ENCODE results near the gene SIRT3.

SIRT3 gene

GRCh38 chr11:255816-256215 is 19.7 kb upstream of the SIRT3 start:
- TF ChIP-seq CTCF (IDR thresholded peaks at IDR 0.05; ENCODE audit: low read depth, low read length): no peak

GRCh38 chr11:255176-255575 is 19.0 kb upstream of the SIRT3 start:
- TF ChIP-seq CTCF (IDR thresholded peaks at IDR 0.05; ENCODE audit: low read depth, low read length): no peak
- H3K4me3 ChIP-seq (ENCODE audit: low read depth, low read length): no peak overlapping the region

More at GRCh38 chr11:255816-256215, 19.7 kb upstream of the SIRT3 start:
- H3K4me3 ChIP-seq (ENCODE audit: low read depth, low read length): no peak overlapping the region

GRCh38 chr11:253886-254270 is 17.7 kb upstream of the SIRT3 start:
- no peak for TF ChIP-seq CTCF (IDR thresholded peaks at IDR 0.05; ENCODE audit: low read depth, low read length)
- no peak overlapping the region for H3K4me3 ChIP-seq (ENCODE audit: low read depth, low read length)

- TF ChIP-seq CTCF (IDR thresholded peaks at IDR 0.05; ENCODE audit: low read depth, low read length): no peak
- no peak overlapping the region for H3K4me3 ChIP-seq (ENCODE audit: low read depth, low read length)
Measured at GRCh38 chr11:253160-253885, 17.2 kb upstream of the SIRT3 start.

- no peak for TF ChIP-seq CTCF (IDR thresholded peaks at IDR 0.05; ENCODE audit: low read depth, low read length)
- H3K4me3 ChIP-seq (ENCODE audit: low read depth, low read length): no peak overlapping the region
Measured at GRCh38 chr11:252666-253065, 16.5 kb upstream of the SIRT3 start.

- H3K4me3 ChIP-seq (ENCODE audit: low read depth, low read length): no peak overlapping the region
- no peak for TF ChIP-seq CTCF (IDR thresholded peaks at IDR 0.05; ENCODE audit: low read depth, low read length)
Measured at GRCh38 chr11:251550-251949, 15.4 kb upstream of the SIRT3 start.

- H3K4me3 ChIP-seq (ENCODE audit: low read depth, low read length): no peak overlapping the region
- peak; percentile 64 for TF ChIP-seq CTCF (IDR thresholded peaks at IDR 0.05; ENCODE audit: low read depth, low read length)
Measured at GRCh38 chr11:250740-251299, 14.7 kb upstream of the SIRT3 start.
